Smooth muscle cell (in vitro differentiated cells): ENCODE measurements around the gene RAMP3. TPM values are rescaled to one million over a fixed set of nuclear protein-coding genes. Genes with fewer than 3 reads are reported as not detected.

Experiments
- DNase-seq: peaks from one replicate; lab custom pipeline; 2025; ENCODE audit not compliant: unreplicated experiment; lab: John Stamatoyannopoulos, UW
- H2AFZ ChIP-seq: fragments of 200-600 bp; sonication (generic); 2 replicates; pipeline ENCODE4 v1.6.0; 2016; ENCODE audit warnings: antibody characterized with exemption, low read depth, mild to moderate bottlenecking
- H3F3A ChIP-seq: fragments of 200-600 bp; sonication (generic); 2 replicates; pipeline ENCODE4 v1.6.0; 2017; ENCODE audit warnings: antibody characterized with exemption, low read depth
- H3K27ac ChIP-seq: fragments of 200-600 bp; sonication (generic); 2 replicates; pipeline ENCODE4 v1.5.1; 2016; ENCODE audit warnings: low read depth, mild to moderate bottlenecking
- H3K27me3 ChIP-seq: fragments of 200-600 bp; sonication (generic); 2 replicates; pipeline ENCODE4 v1.6.1; 2016; ENCODE audit warnings: low read depth, mild to moderate bottlenecking
- H3K36me3 ChIP-seq: fragments of 200-600 bp; sonication (generic); 2 replicates; pipeline ENCODE4 v1.5.1; 2016; ENCODE audit warnings: low read depth
- H3K4me1 ChIP-seq: fragments of 200-600 bp; sonication (generic); 2 replicates; pipeline ENCODE4 v1.5.1; 2016; ENCODE audit warnings: low read depth
- H3K4me2 ChIP-seq: fragments of 200-600 bp; sonication (generic); 2 replicates; pipeline ENCODE4 v1.6.0; 2016; ENCODE audit warnings: mild to moderate bottlenecking
- H3K4me3 ChIP-seq: fragments of 200-600 bp; sonication (generic); 2 replicates; pipeline ENCODE4 v1.5.1; 2016; ENCODE audit warnings: mild to moderate bottlenecking
- H3K79me2 ChIP-seq: fragments of 200-600 bp; sonication (generic); 2 replicates; pipeline ENCODE4 v1.6.0; 2016; ENCODE audit warnings: low read depth, mild to moderate bottlenecking
- H3K9ac ChIP-seq: fragments of 200-600 bp; sonication (generic); 2 replicates; pipeline ENCODE4 v1.6.0; 2016; ENCODE audit warnings: low read depth
- H3K9me3 ChIP-seq: fragments of 200-600 bp; sonication (generic); replicated peaks from 2 replicates; pipeline ENCODE4 v1.5.1; 2016; ENCODE audit warnings: low read depth
- H4K20me1 ChIP-seq: fragments of 200-600 bp; sonication (generic); 2 replicates; pipeline ENCODE4 v1.6.0; 2016; ENCODE audit warnings: low read depth
- CTCF ChIP-seq: fragments of 200-600 bp; sonication (generic); IDR thresholded peaks from 2 replicates; pipeline ENCODE4 v1.5.1; 2017; ENCODE audit warnings: borderline replicate concordance, mild to moderate bottlenecking, antibody characterized with exemption; ENCODE audit not compliant: insufficient read depth, poor library complexity, severe bottlenecking
- WGBS: methylation state at CpG from one replicate; pipeline ENCODE4 v1.1.7; 2016; ENCODE audit warnings: low lambda C conversion rate; 5-methylcytosine and 5-hydroxymethylcytosine counted together
- polyA plus RNA-seq: library from polyadenylated mRNA; unstranded; fragments of >200 nt; fragmentation: Nextera tagmentation; extraction: Ambion mirVana; gene quantifications from 2 replicates; pipeline ENCODE4 v1.2.1, GENCODE V29; 2016
- total RNA-seq: library from RNA; depleted of rRNA; stranded (reverse); fragments of >200 nt; gene quantifications from 2 replicates; pipeline ENCODE4 v1.2.3, GENCODE V29; 2014

The RAMP3 gene
- total and polyA plus RNA-seq, 2 experiments from 2014 or later = not detected

GRCh38 chr7:45188736-45189135 lies 31.1 kb downstream of the RAMP3 start:
- 95% methylated on average over 10 of the region's 10 CpGs for WGBS
- Histone ChIP-seq H4K20me1 (no peaks in the 10 kb centered on the region), H3K36me3 (no peaks in the 10 kb centered on the region), H3F3A (no peaks in the 10 kb centered on the region), H3K4me3 (no peak overlapping the region), H2AFZ (no peak overlapping the region), H3K9ac (no peak overlapping the region), H3K27me3 (no peaks in the 10 kb centered on the region), H3K9me3 (no peaks in the 10 kb centered on the region), H3K4me1 (no peaks in the 10 kb centered on the region), H3K79me2 (no peaks in the 10 kb centered on the region), H3K27ac (no peak overlapping the region), H3K4me2 (no peak overlapping the region)
- DNase-seq = no peak
- no peak for TF ChIP-seq CTCF

GRCh38 chr7:45189151-45189970 lies 31.8 kb downstream of the RAMP3 start:
- Histone ChIP-seq H3K27ac (no peak overlapping the region), H3K27me3 (no peaks in the 10 kb centered on the region), H3F3A (no peaks in the 10 kb centered on the region), H3K79me2 (no peaks in the 10 kb centered on the region), H4K20me1 (no peaks in the 10 kb centered on the region), H2AFZ (no peak overlapping the region), H3K4me3 (no peak overlapping the region), H3K36me3 (no peaks in the 10 kb centered on the region), H3K4me1 (no peaks in the 10 kb centered on the region), H3K9ac (no peak overlapping the region), H3K4me2 (no peak overlapping the region), H3K9me3 (no peaks in the 10 kb centered on the region)
- no peak for TF ChIP-seq CTCF
- DNase-seq = no peak
- 94% methylated on average over 19 of the region's 20 CpGs for WGBS

DNA sequence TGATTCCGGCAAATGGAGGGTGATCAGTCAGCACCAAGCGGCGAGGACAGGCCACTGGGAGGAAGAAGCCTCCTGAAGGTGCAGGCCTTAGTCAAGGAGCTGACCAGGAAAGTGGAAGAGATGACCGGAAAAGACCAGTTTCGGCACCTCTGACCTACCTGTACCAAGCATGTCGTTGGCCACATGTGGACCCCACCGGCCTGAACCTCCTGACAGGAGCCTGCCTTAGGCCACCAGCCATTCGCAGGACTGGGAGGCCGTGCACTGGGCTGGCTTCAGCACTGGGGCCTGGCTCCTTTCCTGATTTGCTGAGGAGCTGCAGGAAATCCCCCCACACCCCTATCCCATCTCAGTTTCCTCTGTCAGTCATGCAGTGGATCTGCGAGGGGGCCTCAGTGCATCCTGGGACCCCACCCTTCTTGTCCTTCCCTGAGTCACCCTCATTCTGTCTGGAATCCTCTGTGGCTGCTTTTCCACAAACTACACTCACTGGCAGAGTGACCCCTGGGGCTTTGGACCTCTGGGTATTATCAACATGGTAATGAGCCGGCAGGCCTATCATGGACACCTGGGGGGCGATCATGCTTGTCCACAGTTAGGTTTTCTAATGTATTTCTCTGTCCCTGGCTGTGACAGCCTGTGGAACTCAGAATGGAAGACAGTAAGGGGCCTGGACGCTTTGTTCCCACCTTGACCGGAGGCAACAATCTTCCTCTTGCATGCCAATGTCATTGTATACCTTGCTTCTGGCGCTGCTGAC lies 33.0 kb downstream of the RAMP3 start:
- no peak overlapping the region for H2AFZ ChIP-seq
- H3K27me3 ChIP-seq = no peaks in the 10 kb centered on the region
- no peak overlapping the region for H3K4me3 ChIP-seq
- no peak overlapping the region for H3K4me2 ChIP-seq
- no peak for TF ChIP-seq CTCF
- H3K4me1 ChIP-seq = no peaks in the 10 kb centered on the region
- no peak for DNase-seq
- no peaks in the 10 kb centered on the region for H3K9me3 ChIP-seq
- no peak overlapping the region for H3K9ac ChIP-seq
- H3K79me2 ChIP-seq = no peaks in the 10 kb centered on the region
- H3K27ac ChIP-seq = no peak overlapping the region
- no peaks in the 10 kb centered on the region for H3K36me3 ChIP-seq
- 85% methylated on average over 15 of the region's 15 CpGs for WGBS
- no peaks in the 10 kb centered on the region for H3F3A ChIP-seq
- no peaks in the 10 kb centered on the region for H4K20me1 ChIP-seq
